ENCODE results near the gene ASS1.

- TF ChIP-seq SIN3A (IDR thresholded peaks at IDR 0.05; ENCODE audit: borderline replicate concordance, low read depth, low read length) (no peak), SUZ12 (IDR thresholded peaks at IDR 0.05; ENCODE audit: low read depth, low read length) (no peak), ATF7 (IDR thresholded peaks at IDR 0.05) (no peak), ATF7 (CRISPR knock-in tag; IDR thresholded peaks at IDR 0.05) (no peak), PLSCR1 (CRISPR knock-in tag; IDR thresholded peaks at IDR 0.05; ENCODE audit: borderline replicate concordance) (no peak), FOXK2 (IDR thresholded peaks at IDR 0.05) (no peak), ZNF335 (CRISPR knock-in tag; IDR thresholded peaks at IDR 0.05) (no peak), PCBP2 (optimal IDR thresholded peaks at IDR 0.05; ENCODE audit: low read depth, low read length, poor library complexity, severe bottlenecking) (no peak), JUND (CRISPR knock-in tag; IDR thresholded peaks at IDR 0.05) (no peak), ATF7-NPFF (CRISPR knock-in tag; IDR thresholded peaks at IDR 0.05; ENCODE audit: low read depth) (no peak), NFE2L1 (CRISPR knock-in tag; IDR thresholded peaks at IDR 0.05; ENCODE audit: borderline replicate concordance) (no peak), ZUFSP (CRISPR knock-in tag; IDR thresholded peaks at IDR 0.05; ENCODE audit: borderline replicate concordance) (no peak)
Measured at GRCh38 chr9:130441031-130441430, 3.7 kb upstream of the ASS1 start.

All from HepG2 (cell line).